GM23338 (cell line): ENCODE measurements around the gene KCNK15.

ENCODE experiments used
- CREB1 ChIP-seq: fragments of 250-450 bp; sonication (Bioruptor Pico); IDR thresholded peaks from 2 replicates; pipeline ENCODE4 v1.5.0; 2020; ENCODE audit warnings: low read depth, mild to moderate bottlenecking, moderate library complexity
- EZH2 ChIP-seq: fragments of 200-600 bp; sonication (generic); IDR thresholded peaks from one replicate; pipeline ENCODE4 v1.8.0; 2017; ENCODE audit warnings: antibody characterized with exemption, mild to moderate bottlenecking, low read depth; ENCODE audit not compliant: unreplicated experiment
- EZH2phosphoT487 ChIP-seq: fragments of 200-600 bp; sonication (generic); IDR thresholded peaks from one replicate; pipeline ENCODE4 v1.8.1; 2018; ENCODE audit warnings: antibody characterized with exemption; ENCODE audit not compliant: unreplicated experiment
- JUNB ChIP-seq: IDR thresholded peaks from one replicate; pipeline ENCODE4 v1.6.1; 2016; ENCODE audit warnings: antibody characterized with exemption; ENCODE audit not compliant: unreplicated experiment
- NANOG ChIP-seq: IDR thresholded peaks from 2 replicates; pipeline ENCODE4 v1.6.1; 2016; ENCODE audit warnings: antibody characterized with exemption, borderline replicate concordance
- POLR2AphosphoS5 ChIP-seq: IDR thresholded peaks from 2 replicates; pipeline ENCODE4 v1.6.1; 2016; ENCODE audit warnings: antibody characterized with exemption, low read depth
- STAT1 ChIP-seq: IDR thresholded peaks from one replicate; pipeline ENCODE4 v1.6.1; 2016; ENCODE audit warnings: antibody characterized with exemption; ENCODE audit not compliant: unreplicated experiment
- ZNF114 ChIP-seq: fragments of 250-450 bp; sonication (Bioruptor Pico); IDR thresholded peaks from 2 replicates; pipeline ENCODE4 v1.5.0; 2020; ENCODE audit warnings: mild to moderate bottlenecking, moderate library complexity
- ZNF331 ChIP-seq: fragments of 250-450 bp; sonication (Bioruptor Pico); IDR thresholded peaks from 2 replicates; pipeline ENCODE4 v1.5.0; 2020; ENCODE audit warnings: low read depth, mild to moderate bottlenecking, moderate library complexity
- TF ChIP-seq, protein P1 (sequence below): IDR thresholded peaks from one replicate; pipeline ENCODE4 v1.6.1; 2018; ENCODE audit warnings: antibody characterized with exemption; ENCODE audit not compliant: unreplicated experiment
- TF ChIP-seq, protein P2 (sequence below), 2 experiments: fragments of 200-600 bp in 1 of 2; sonication (generic) in 1 of 2; conservative IDR thresholded peaks; 2 replicates each; pipeline versions ENCODE4 v1.5.1 to v1.6.1; 2016 to 2017; ENCODE audit warnings: antibody characterized with exemption in 2 of 2, low read depth in 2 of 2, mild to moderate bottlenecking in 2 of 2, moderate library complexity in 1 of 2
- TF ChIP-seq, protein P3 (sequence below): IDR thresholded peaks from 2 replicates; pipeline ENCODE4 v1.6.1; 2016; ENCODE audit warnings: antibody characterized with exemption
- TF ChIP-seq, protein P4 (sequence below): fragments of 250-450 bp; sonication (Bioruptor Pico); IDR thresholded peaks from 2 replicates; pipeline ENCODE4 v1.5.0; 2020; ENCODE audit warnings: mild to moderate bottlenecking, moderate library complexity

DNA sequence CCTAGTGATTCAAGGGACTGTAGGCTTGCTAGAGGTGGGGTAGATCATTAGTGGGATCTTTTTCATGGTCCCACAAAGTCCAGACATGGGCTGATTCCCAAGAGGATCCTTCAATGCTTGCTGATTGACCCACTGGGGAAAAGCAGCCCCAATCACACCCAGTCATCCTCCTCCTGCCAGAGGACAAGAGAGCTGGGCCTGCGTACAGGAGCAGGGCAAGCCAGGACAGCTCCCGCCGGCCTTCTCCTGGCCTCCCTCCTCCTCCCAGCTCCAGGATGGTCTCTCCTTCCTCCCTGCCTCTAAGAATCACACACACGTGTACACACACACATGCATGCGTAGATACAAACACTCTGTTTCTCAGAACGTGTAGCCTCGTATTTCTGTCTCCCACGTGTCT lies 27.0 kb downstream of the KCNK15 start:
- no peak for TF ChIP-seq EZH2
- TF ChIP-seq, protein P1, sequence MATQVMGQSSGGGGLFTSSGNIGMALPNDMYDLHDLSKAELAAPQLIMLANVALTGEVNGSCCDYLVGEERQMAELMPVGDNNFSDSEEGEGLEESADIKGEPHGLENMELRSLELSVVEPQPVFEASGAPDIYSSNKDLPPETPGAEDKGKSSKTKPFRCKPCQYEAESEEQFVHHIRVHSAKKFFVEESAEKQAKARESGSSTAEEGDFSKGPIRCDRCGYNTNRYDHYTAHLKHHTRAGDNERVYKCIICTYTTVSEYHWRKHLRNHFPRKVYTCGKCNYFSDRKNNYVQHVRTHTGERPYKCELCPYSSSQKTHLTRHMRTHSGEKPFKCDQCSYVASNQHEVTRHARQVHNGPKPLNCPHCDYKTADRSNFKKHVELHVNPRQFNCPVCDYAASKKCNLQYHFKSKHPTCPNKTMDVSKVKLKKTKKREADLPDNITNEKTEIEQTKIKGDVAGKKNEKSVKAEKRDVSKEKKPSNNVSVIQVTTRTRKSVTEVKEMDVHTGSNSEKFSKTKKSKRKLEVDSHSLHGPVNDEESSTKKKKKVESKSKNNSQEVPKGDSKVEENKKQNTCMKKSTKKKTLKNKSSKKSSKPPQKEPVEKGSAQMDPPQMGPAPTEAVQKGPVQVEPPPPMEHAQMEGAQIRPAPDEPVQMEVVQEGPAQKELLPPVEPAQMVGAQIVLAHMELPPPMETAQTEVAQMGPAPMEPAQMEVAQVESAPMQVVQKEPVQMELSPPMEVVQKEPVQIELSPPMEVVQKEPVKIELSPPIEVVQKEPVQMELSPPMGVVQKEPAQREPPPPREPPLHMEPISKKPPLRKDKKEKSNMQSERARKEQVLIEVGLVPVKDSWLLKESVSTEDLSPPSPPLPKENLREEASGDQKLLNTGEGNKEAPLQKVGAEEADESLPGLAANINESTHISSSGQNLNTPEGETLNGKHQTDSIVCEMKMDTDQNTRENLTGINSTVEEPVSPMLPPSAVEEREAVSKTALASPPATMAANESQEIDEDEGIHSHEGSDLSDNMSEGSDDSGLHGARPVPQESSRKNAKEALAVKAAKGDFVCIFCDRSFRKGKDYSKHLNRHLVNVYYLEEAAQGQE, result no peak
- TF ChIP-seq, protein P2, sequence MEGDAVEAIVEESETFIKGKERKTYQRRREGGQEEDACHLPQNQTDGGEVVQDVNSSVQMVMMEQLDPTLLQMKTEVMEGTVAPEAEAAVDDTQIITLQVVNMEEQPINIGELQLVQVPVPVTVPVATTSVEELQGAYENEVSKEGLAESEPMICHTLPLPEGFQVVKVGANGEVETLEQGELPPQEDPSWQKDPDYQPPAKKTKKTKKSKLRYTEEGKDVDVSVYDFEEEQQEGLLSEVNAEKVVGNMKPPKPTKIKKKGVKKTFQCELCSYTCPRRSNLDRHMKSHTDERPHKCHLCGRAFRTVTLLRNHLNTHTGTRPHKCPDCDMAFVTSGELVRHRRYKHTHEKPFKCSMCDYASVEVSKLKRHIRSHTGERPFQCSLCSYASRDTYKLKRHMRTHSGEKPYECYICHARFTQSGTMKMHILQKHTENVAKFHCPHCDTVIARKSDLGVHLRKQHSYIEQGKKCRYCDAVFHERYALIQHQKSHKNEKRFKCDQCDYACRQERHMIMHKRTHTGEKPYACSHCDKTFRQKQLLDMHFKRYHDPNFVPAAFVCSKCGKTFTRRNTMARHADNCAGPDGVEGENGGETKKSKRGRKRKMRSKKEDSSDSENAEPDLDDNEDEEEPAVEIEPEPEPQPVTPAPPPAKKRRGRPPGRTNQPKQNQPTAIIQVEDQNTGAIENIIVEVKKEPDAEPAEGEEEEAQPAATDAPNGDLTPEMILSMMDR (conservative IDR thresholded peaks at IDR 0.05; ENCODE audit: low read depth in 2 of 2), result no peak
- TF ChIP-seq ZNF331, result no peak
- no peak for TF ChIP-seq NANOG
- no peak for TF ChIP-seq POLR2AphosphoS5
- no peak for TF ChIP-seq EZH2phosphoT487
- TF ChIP-seq, protein P3, sequence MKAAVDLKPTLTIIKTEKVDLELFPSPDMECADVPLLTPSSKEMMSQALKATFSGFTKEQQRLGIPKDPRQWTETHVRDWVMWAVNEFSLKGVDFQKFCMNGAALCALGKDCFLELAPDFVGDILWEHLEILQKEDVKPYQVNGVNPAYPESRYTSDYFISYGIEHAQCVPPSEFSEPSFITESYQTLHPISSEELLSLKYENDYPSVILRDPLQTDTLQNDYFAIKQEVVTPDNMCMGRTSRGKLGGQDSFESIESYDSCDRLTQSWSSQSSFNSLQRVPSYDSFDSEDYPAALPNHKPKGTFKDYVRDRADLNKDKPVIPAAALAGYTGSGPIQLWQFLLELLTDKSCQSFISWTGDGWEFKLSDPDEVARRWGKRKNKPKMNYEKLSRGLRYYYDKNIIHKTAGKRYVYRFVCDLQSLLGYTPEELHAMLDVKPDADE, result no peak
- no peak for TF ChIP-seq CREB1 (CRISPR knock-in tag)
- TF ChIP-seq, protein P4, sequence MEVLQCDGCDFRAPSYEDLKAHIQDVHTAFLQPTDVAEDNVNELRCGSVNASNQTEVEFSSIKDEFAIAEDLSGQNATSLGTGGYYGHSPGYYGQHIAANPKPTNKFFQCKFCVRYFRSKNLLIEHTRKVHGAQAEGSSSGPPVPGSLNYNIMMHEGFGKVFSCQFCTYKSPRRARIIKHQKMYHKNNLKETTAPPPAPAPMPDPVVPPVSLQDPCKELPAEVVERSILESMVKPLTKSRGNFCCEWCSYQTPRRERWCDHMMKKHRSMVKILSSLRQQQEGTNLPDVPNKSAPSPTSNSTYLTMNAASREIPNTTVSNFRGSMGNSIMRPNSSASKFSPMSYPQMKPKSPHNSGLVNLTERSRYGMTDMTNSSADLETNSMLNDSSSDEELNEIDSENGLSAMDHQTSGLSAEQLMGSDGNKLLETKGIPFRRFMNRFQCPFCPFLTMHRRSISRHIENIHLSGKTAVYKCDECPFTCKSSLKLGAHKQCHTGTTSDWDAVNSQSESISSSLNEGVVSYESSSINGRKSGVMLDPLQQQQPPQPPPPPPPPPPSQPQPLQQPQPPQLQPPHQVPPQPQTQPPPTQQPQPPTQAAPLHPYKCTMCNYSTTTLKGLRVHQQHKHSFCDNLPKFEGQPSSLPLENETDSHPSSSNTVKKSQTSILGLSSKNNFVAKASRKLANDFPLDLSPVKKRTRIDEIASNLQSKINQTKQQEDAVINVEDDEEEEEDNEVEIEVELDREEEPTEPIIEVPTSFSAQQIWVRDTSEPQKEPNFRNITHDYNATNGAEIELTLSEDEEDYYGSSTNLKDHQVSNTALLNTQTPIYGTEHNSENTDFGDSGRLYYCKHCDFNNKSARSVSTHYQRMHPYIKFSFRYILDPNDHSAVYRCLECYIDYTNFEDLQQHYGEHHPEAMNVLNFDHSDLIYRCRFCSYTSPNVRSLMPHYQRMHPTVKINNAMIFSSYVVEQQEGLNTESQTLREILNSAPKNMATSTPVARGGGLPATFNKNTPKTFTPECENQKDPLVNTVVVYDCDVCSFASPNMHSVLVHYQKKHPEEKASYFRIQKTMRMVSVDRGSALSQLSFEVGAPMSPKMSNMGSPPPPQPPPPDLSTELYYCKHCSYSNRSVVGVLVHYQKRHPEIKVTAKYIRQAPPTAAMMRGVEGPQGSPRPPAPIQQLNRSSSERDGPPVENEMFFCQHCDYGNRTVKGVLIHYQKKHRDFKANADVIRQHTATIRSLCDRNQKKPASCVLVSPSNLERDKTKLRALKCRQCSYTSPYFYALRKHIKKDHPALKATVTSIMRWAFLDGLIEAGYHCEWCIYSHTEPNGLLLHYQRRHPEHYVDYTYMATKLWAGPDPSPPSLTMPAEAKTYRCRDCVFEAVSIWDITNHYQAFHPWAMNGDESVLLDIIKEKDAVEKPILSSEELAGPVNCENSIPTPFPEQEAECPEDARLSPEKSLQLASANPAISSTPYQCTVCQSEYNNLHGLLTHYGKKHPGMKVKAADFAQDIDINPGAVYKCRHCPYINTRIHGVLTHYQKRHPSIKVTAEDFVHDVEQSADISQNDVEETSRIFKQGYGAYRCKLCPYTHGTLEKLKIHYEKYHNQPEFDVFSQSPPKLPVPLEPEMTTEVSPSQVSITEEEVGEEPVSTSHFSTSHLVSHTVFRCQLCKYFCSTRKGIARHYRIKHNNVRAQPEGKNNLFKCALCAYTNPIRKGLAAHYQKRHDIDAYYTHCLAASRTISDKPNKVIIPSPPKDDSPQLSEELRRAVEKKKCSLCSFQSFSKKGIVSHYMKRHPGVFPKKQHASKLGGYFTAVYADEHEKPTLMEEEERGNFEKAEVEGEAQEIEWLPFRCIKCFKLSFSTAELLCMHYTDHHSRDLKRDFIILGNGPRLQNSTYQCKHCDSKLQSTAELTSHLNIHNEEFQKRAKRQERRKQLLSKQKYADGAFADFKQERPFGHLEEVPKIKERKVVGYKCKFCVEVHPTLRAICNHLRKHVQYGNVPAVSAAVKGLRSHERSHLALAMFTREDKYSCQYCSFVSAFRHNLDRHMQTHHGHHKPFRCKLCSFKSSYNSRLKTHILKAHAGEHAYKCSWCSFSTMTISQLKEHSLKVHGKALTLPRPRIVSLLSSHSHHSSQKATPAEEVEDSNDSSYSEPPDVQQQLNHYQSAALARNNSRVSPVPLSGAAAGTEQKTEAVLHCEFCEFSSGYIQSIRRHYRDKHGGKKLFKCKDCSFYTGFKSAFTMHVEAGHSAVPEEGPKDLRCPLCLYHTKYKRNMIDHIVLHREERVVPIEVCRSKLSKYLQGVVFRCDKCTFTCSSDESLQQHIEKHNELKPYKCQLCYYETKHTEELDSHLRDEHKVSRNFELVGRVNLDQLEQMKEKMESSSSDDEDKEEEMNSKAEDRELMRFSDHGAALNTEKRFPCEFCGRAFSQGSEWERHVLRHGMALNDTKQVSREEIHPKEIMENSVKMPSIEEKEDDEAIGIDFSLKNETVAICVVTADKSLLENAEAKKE (CRISPR knock-in tag), result no peak
- no peak for TF ChIP-seq ZNF114 (CRISPR knock-in tag)
- TF ChIP-seq JUNB, result no peak
- TF ChIP-seq STAT1, result no peak
